AG10803 (cell line): ENCODE results near the gene THEM4.

Experiments used
- DNase-seq: peaks from one replicate; pipeline ENCODE4 v3.0.0; 2010; ENCODE audit warnings: low read depth
- H3K4me3 ChIP-seq: 2 replicates; pipeline ENCODE4 v1.5.1; 2011; ENCODE audit warnings: mild to moderate bottlenecking, low read length, control low read depth
- CTCF ChIP-seq: conservative IDR thresholded peaks from 2 replicates; pipeline ENCODE4 v1.5.1; 2011; ENCODE audit warnings: mild to moderate bottlenecking, low read length, control low read depth, inconsistent platforms

The THEM4 gene

GRCh38 chr1:151909167-151910149 lies at the start of gene THEM4:
Gene THEM4, minus strand, starts transcription at chr1:151909511. Its CDS starts 53 bp downstream, at chr1:151909458.
- peak; percentile 97 for DNase-seq
- peak within 1 kb of the TSS; percentile 89 for H3K4me3 ChIP-seq
- TF ChIP-seq CTCF, result no peak; the same call in 1 of the 2 replicates

DNA sequence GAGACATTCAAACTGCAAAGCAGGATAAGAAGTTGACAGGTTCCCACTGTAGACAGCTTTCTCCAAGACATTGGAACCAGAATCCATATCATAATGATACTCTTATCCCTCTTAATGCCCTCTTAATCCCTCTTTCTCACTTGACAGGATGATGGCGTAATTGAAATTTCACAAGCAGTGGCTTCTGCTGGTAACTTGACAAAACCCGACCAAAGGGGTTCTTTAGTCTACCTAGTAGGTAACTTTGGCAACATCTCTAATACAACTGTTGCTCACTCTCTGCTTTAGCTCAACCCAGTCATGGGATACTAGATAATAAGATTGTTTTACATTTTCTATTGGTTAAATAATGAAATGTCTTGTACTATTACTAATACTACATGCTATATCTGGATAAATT lies 49.6 kb upstream of the THEM4 start:
- no peak for TF ChIP-seq CTCF
- no peak overlapping the region for H3K4me3 ChIP-seq
- DNase-seq, result no peak

GRCh38 chr1:151956957-151957497 lies 47.7 kb upstream of the THEM4 start:
- H3K4me3 ChIP-seq, result no peak overlapping the region
- no peak for TF ChIP-seq CTCF
- DNase-seq, result no peak

DNA sequence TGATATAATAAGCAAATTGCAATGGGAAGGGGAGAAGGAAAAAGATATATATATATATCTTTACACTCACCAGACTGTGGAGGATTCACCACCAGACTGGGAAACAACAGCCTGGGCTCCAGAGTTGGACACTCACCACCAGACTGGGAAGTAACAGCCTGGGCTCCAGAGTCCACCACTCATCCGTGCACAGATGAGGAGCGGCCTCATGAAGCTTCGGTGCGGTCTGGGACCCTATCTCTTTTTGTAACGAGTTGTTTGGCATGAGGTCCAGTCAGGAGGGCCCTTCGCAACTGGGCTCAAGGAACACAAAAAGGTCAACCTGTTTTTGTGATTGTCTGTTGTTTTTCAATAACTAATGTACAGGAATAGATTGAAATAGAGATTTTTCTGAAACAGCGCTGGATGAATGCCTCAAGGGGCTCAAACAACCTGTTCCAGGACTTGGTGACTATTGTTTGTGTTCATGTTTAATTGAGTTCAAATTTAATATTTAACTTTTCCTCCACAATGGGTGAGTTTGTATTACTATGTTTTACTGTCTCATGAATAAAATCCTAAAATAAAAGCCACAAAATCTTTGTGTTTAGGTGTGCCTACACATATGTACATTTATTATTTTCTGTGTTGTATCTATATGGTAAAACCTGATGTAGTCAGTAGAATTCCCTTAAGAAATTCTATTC lies 44.2 kb upstream of the THEM4 start:
- TF ChIP-seq CTCF, result no peak
- no peak overlapping the region for H3K4me3 ChIP-seq
- no peak for DNase-seq

GRCh38 chr1:151952811-151953210 lies 43.5 kb upstream of the THEM4 start:
- no peak for DNase-seq
- no peak overlapping the region for H3K4me3 ChIP-seq
- TF ChIP-seq CTCF, result no peak

GRCh38 chr1:151949371-151950193 lies 40.3 kb upstream of the THEM4 start:
- no peak for TF ChIP-seq CTCF
- peak; percentile 14 for DNase-seq
- H3K4me3 ChIP-seq, result no peak overlapping the region
